Left renal cortex interstitium (tissue), 4 donors: ENCODE data around the gene NIPBL. TPM values are rescaled to one million over a fixed set of nuclear protein-coding genes. Genes with fewer than 3 reads are reported as not detected.
A peak's percentile ranks its signal among the peaks of the same experiment; 100 is the strongest.

Experiments
- DNase-seq, 4 donors: peaks; one replicate each; pipeline ENCODE4 v3.0.0-alpha.2; 2013; ENCODE audit warnings: low read depth in 4 of 4, low spot score in 2 of 4, missing footprints in 1 of 4
- polyA plus RNA-seq, 4 donors: library from polyadenylated mRNA; unstranded; fragments of 120-200 nt; gene quantifications; one replicate each; pipeline ENCODE4 v1.2.1, GENCODE V29; 2013; ENCODE audit not compliant: insufficient read length in 4 of 4

NIPBL gene
- polyA plus RNA-seq, 4 donors, result 54.6 to 77.9 (median 68.4) TPM

- DNase-seq, result peak in 3 of 4 donors; percentile 16 to 41 (median 34)
Observed at GRCh38 chr5:36944607-36945225, 68.1 kb downstream of the NIPBL start.

DNA sequence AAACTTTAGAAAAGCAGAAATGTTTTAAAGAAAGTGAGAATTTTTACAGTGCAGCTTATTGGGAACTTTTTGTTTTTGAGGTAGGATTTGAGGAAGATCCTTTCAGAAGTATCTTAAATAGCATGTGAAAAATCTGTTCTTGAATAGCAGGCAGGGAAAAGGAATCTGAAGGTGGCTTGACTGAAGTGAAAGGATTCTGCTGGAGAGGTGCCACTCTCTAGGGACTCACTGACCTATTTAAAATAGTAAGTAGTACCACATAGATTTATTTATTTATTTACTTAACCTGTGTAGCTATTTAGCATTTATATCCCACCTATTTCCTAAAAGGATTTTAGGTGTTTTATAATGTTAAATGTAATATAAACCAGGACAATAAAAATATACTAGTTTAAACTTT, 69.1 kb downstream of the NIPBL start:
- no peak for DNase-seq

- DNase-seq, result no peak
Observed at GRCh38 chr5:36946101-36946500, 69.5 kb downstream of the NIPBL start.

- no peak for DNase-seq
Observed at GRCh38 chr5:36948041-36948440, 71.5 kb downstream of the NIPBL start.

GRCh38 chr5:36948650-36949049, 72.1 kb downstream of the NIPBL start:
- no peak for DNase-seq

- DNase-seq, result no peak
Observed at GRCh38 chr5:36949593-36949992, 73.0 kb downstream of the NIPBL start.

DNA sequence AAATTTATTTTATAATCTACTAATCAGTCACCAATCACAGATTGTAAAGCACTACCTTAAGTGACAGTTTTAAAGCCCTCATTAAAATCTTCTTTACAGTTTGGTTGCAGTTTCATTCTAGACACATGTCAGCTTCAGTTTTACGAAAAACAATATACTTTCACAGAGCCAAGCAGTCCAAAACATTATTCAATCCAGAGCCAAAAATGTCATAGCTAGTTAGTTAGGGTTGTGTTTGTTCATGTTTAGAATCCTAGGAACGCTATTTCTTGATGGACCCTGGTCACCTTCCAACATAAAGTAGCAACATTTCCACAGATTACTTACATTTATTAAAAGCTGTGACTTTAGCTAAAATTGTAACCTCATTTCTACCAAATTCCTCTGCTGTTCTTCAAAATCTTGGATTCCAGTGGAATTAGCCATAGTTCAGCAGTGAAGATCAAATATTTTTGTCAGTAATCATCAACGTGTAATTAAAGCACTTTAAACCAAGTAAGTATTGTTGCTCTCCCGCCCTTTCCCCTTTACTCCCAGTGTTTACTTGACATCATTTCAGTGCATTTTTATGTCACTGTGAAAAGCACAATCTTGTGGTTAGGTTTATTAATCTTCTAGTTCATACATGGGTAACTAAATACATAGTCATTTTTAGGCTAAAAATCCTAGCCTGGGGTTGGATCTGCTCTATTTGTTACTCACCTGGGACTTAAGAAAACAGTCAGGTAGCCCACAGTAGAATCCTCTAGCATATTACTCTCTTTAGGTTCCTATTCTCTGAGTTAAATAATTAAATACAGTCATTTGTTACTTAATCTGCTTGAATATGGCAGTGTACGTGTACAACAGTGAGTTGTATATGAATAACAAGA, 74.3 kb downstream of the NIPBL start:
- no peak for DNase-seq

DNA sequence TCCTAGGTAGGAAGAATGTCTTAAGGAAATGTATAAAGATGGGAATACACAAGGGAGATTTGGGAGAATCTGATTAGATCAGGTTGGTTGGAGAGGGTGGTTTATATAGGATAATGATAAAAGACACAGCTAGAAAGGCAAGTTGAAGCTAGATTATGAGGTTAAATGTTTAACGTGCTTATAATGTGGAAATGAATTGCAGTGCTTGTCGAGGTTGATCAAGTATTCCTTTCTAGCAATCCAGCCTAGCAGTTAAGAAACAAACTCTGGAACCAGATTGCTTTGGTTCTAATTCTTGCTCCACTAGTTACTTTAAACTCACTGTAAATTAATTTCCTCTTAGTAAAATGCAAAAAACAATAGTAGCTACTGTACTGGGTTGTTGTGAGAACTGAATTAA, 76.5 kb downstream of the NIPBL start:
- no peak for DNase-seq

- DNase-seq, result no peak
Observed at GRCh38 chr5:36957953-36958537, 81.5 kb downstream of the NIPBL start.

DNA sequence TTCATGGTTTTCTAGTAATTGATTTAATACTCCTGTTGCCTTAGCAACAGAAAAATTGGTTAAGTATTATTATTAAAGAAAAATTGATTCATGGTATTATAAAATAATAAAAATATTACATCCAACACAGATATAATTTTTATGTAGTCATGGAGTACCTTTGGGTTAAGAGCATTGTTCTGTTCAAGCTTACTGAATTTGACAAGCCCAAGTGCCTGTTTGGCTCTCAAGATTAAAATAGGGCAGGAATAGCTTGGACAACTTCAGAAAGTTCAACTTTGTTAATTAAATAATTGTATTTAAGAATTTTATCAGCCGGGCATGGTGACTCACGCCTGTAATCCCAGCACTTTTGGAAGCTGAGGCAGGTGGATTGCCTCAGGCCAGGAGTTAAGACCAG, 82.0 kb downstream of the NIPBL start:
- DNase-seq, result no peak

GRCh38 chr5:36965179-36965578, 88.6 kb downstream of the NIPBL start:
- no peak for DNase-seq

DNA sequence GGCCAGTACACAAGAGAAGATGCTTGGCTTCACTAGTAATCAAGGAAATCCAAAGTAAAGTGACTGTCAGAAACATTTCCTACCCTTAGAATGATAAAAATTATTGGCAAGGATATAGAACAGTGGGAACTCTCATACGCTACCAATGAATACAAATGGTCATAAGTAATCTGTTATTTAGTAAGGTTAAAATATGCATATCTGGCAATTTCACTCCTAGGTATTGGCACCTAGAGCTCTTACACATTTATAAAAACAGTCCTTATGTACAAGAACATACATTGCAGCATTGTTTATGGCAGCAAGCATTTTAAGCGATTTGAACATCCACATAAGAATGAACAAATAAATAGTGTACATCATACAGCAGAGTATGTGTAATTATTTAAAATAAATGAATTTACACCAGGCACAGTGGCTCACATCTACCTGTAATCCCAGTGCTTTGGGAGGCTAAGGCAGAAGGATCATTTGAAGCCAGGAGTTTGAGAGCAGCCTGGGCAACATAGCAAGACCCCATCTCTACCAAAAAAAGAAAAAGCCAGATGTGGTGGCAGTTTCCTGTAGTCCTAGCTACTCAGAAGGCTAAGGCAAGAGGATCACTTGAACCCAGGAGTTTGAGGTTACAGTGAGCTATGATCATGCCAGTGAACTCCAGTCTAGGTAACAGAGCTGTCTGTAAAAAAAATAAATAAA, 93.3 kb downstream of the NIPBL start:
- DNase-seq, result no peak

DNA sequence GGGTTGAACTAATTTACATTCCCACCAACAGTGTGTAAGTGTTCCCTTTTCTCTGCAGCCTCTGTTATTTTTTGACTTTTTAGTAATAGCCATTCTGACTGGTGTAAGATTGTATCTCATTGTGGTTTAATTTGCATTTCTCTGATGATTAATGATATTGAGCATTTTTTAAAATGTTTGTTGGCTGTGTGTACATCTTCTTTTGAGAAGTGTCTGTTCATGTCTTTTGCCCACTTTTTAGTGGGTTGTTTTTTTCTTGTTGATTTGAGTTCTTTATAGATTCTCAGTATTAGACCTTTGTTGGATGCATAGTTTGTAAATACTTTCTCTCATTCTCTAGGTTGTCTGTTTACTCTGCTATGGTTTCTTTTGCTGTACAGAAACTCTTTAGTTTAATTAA, 101.6 kb downstream of the NIPBL start:
- DNase-seq, result no peak

DNA sequence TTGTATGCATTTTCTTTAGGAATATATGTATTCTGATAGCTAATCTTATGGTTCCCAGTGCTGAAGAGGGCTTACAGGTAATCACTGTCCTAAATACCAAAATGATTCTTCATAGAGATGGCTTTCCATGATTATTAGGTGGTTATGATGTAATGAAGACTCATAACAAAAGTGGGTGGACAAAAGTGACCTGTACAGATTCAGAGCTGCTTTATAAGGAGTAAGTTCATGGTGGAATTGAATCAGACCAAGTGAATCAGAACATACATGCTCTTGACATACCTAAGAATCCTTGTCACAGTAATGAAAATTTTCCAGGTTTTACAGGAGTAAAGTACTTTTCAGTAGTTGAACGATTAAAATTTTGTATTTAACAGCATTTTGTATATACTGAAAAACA, 105.6 kb downstream of the NIPBL start:
- DNase-seq, result no peak

DNA sequence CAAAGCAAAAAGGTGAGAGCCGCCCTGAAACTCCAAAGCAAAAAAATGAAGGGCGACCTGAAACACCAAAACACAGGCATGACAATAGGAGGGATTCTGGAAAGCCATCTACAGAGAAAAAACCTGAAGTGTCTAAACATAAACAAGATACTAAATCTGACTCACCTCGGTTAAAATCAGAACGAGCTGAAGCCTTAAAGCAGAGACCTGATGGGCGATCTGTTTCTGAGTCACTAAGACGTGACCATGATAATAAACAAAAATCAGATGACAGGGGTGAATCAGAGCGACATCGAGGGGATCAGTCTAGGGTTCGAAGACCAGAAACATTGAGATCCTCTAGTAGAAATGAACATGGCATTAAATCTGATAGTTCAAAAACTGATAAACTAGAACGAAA, 108.8 kb downstream of the NIPBL start:
- no peak for DNase-seq

DNA sequence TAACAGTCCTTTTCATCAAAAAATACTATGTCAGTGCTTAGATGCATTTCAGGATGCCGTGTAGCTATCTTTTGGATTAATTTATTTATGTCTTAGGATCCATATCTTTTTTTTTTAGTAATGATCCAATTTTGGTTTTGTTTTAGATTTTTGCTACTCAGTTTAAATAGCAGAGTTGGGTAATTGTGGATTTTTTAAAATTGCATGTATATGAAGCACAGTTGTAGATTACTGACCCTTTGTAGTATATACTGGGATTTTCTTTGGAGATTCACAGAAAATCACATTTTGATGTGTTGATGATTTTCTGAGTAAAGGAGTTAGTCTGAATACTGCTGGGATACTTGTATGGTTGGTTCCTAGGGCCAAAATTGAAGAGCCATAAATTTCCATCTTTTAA, 111.8 kb downstream of the NIPBL start:
- no peak for DNase-seq

DNA sequence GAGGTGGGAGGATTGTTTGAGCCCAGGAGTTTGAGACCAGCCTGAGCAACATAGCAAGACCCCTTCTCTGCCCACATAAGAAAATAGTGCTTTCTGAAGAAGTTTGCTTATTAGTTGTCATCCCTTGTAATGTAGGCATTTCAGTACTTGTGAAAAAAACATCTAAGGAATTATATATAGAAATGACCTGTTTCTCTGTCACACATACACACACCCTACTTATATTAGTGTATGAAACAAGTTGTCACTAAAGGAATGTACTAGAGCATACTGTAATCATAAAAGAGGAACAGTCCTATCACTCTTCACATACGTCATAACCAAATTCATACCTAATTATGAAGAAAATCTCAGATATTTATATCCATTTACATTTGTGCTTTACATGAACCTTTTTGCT, 122.0 kb downstream of the NIPBL start:
- DNase-seq, result no peak

- DNase-seq, result no peak
Observed at GRCh38 chr5:37002176-37002751, 125.7 kb downstream of the NIPBL start.

GRCh38 chr5:37005252-37005651, 128.7 kb downstream of the NIPBL start:
- DNase-seq, result no peak

- peak in 1 of 4 donors; percentile 10 for DNase-seq
Observed at GRCh38 chr5:37005946-37006540, 129.5 kb downstream of the NIPBL start.
